Effector memory CD4-positive, alpha-beta T cell (primary cell): Measurements from ENCODE around the gene ZBTB7A.

Experiments used
- DNase-seq, 3 donors: peaks; one replicate each; pipeline ENCODE4 v3.0.0-alpha.2; 2020
- H3K27ac ChIP-seq: 2 replicates; pipeline ENCODE4 v1.7.0; 2013; ENCODE audit warnings: mild to moderate bottlenecking, low read length, moderate library complexity; ENCODE audit not compliant: insufficient read depth, poor library complexity, severe bottlenecking
- H3K27me3 ChIP-seq: replicated peaks from 2 replicates; pipeline ENCODE4 v1.7.0; 2013; ENCODE audit warnings: mild to moderate bottlenecking, low read length; ENCODE audit not compliant: insufficient read depth, control insufficient read depth, poor library complexity, severe bottlenecking
- H3K36me3 ChIP-seq: 2 replicates; pipeline ENCODE4 v1.7.0; 2013; ENCODE audit warnings: mild to moderate bottlenecking, low read length, moderate library complexity; ENCODE audit not compliant: control insufficient read depth, insufficient read depth
- H3K4me1 ChIP-seq: 2 replicates; pipeline ENCODE4 v1.7.0; 2013; ENCODE audit warnings: low read length, mild to moderate bottlenecking; ENCODE audit not compliant: control insufficient read depth, insufficient read depth, poor library complexity, severe bottlenecking
- H3K4me3 ChIP-seq: 2 replicates; pipeline ENCODE4 v1.7.0; 2013; ENCODE audit warnings: low read length, low read depth, mild to moderate bottlenecking; ENCODE audit not compliant: insufficient read depth, poor library complexity, severe bottlenecking
- H3K9me3 ChIP-seq: 2 replicates; pipeline ENCODE4 v1.7.0; 2013; ENCODE audit warnings: mild to moderate bottlenecking, low read length, moderate library complexity; ENCODE audit not compliant: control insufficient read depth

The ZBTB7A gene

DNA sequence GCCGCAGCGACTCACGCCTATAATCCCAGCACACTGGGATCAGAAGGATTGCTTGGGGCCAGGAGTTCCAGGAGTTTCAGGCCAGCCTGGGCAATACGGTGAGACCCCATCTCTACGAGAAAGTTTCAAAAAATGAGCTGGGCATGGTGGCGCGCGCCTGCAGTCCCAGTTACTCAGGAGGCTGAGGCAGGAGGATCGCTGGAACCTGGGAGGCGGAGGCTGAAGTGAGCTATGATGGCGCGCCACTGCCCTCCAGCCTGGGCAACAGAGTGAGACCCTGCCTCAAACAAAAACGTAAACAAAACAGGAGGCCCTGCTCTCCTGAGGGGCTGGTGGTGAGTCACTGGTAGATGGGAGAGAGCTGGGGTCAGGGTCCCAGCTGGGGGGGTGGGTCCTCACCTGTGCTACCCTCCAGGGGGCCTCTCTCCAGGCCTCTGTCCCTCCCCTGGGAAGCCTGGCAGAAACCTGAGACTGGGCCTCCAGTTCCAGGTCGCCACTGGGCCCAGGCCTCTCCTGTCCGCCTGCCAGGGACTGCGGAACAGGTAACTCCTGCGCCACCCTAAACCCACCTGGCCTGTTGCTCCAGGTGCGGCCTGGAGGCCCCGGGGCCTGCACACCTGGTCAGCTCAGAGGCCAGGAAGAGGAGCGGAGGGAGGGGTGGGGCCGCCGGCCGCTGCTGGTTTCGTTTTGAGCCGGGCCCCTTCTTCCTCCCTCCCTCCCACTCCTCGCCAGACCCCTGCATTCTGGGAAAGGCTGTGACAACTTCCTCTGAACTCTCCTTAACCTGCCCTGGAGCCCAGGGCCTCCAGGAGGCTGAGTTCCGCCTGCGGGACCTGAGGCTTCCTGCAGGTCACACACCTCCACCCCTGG, 17.2 kb upstream of the ZBTB7A start:
- peak in 1 of 3 donors; percentile 37 for DNase-seq
- Histone ChIP-seq H3K36me3 (no peaks in the 10 kb centered on the region), H3K27me3 (no peaks in the 10 kb centered on the region), H3K4me1 (peaks cover 57% of the 10 kb centered on the region), H3K4me3 (peak overlapping the region; percentile 28), H3K9me3 (no peaks in the 10 kb centered on the region), H3K27ac (peak overlapping the region; percentile 53)

DNA sequence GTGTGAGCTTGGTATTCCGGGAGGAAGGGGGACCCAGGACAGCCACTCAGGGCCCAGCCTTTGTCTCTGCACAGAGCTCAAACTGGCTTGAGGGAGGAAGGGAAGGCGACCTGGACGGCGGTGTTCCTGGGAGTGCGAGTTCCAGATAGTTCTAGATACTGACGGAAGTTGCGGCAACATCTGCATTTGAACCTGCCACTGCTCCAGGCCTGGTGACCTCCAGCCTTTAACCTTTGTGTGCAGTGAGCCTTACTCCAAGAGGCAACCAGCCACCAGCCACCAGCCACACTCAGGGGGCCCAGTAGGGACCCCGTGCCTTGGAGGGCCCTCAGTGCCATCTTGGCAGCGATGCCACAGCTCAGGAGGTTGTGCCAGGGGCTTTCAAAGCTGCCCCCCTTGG, 15.5 kb upstream of the ZBTB7A start:
- Histone ChIP-seq H3K4me3 (no peak overlapping the region), H3K36me3 (no peaks in the 10 kb centered on the region), H3K27ac (no peak overlapping the region), H3K27me3 (no peaks in the 10 kb centered on the region), H3K4me1 (peaks cover 52% of the 10 kb centered on the region), H3K9me3 (no peaks in the 10 kb centered on the region)
- DNase-seq: no peak

DNA sequence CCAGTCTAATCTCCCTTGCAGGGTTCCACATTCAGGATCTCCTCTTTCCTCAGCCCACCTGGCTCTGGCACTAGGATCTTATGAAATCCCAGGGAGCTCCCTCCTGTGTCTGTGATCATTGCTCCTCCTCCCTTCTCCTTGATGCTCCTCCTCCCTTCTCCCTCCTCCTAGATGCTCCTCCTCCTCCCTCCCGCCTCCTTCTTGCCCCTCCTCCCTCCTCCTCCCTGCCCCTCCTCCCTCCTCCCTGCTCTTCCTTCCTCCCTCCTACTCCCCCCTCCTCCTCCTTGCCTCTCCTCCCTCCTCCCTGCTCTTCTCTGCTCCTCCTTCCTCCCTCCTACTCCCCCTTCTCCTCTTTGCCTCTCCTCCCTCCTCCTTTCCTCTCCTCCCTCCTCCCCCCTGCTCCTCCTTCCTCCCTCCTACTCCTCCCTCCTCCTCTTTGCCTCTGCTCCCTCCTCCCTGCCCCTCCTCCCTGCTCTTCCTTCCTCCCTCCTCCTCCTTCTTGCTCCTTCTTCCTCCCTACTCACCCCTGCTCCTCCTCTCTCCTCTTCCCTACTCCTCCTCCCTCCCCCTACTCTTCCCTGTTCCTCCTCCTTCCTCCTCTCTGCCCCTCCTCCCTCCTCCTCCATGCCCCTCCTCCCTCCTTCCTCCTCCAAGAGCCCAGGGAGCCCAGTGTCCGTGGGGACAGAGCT, 14.9 kb upstream of the ZBTB7A start:
- H3K27ac ChIP-seq: no peak overlapping the region
- H3K27me3 ChIP-seq: no peaks in the 10 kb centered on the region
- no peaks in the 10 kb centered on the region for H3K36me3 ChIP-seq
- H3K4me1 ChIP-seq: peaks cover 50% of the 10 kb centered on the region
- H3K4me3 ChIP-seq: no peak overlapping the region
- no peaks in the 10 kb centered on the region for H3K9me3 ChIP-seq
- DNase-seq: no peak

DNA sequence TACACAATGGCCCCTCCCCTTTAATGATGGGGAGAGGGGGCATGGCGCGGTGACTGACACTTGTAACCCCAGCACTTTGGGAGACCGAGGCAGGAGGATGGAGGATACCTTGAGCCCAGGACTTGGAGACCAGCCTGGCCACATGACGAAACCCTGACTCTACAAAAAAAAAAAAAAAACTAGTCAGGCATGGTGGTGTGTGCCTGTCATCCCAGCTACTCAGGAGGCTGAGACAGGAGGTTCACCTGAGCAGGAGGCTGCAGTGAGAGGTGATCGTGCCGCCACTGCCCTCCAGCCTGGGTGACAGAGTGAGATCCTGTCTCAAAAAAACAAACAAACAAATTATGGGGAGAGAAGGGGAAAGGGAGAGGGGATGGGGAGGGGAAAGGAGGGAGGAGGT, 13.8 kb upstream of the ZBTB7A start:
- no peaks in the 10 kb centered on the region for H3K36me3 ChIP-seq
- H3K4me3 ChIP-seq: no peak overlapping the region
- H3K4me1 ChIP-seq: peaks cover 41% of the 10 kb centered on the region
- H3K27ac ChIP-seq: no peak overlapping the region
- no peak for DNase-seq
- H3K27me3 ChIP-seq: no peaks in the 10 kb centered on the region
- H3K9me3 ChIP-seq: no peaks in the 10 kb centered on the region

DNA sequence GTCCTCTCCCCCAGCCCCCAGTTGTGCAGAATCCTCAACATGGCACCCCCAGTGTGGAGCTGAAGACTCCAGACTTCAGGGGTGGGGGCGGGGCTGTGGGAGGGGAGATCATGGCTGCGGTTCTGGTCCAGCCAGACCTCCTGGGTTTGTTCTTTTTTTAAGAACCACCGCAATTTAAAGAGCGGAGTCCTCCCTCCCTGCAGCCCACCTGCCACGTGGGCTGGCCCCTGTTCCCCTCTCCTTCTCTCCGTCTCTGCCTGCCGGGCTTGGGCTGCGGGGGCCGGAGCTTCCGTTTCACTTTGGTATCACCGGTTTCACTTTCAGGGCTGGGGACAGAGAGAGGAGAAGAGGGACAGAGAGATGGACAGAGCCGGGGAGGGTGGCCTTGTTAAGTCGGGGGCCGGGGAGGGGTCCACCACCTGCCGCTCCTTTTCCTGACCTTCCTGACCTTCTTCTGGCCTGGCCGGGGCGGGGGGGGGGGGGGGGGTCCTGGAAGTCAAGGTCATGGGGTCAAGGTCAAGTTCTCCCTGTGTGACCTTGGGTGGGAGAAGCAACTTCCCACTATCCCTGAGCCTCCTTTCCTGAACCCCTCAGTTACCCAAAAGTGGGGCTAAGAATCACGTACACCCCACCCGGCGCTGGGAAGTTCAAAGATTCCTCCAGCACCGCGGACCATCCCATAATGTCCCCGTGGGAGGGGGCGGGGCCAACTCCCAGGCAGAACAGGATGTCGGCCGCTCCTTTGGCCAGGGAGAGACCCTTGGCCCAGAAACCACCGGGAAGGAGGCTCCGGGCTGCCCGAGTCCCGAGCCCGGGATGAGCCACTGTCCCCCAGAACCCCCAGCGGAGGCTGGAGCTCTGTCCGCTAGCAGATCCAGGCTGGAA, 11.3 kb upstream of the ZBTB7A start:
- Histone ChIP-seq H3K27me3 (no peaks in the 10 kb centered on the region), H3K36me3 (no peaks in the 10 kb centered on the region), H3K4me1 (peaks cover 22% of the 10 kb centered on the region), H3K27ac (peak overlapping the region; percentile 66), H3K4me3 (peak overlapping the region; percentile 77), H3K9me3 (no peaks in the 10 kb centered on the region)
- no peak for DNase-seq

DNA sequence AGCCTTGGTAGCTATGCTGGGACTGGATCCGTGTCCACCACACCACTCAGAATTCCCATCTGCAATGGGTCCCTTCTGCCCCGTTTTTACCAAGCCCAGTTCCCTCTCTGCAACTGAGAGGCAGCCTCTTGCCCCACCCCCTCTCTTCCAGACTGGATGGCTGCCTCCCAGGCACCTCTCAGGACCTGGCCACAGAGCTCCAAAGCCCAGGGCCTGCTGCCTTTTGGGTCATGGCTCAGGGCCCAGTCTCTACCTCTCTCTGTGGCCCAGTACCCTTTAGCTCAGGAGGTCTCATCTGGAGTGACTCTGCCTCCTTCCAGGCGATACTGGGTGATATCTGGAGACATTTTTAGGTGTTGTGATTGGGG, 10.3 kb upstream of the ZBTB7A start:
- Histone ChIP-seq H3K27me3 (no peaks in the 10 kb centered on the region), H3K4me3 (no peak overlapping the region), H3K9me3 (no peaks in the 10 kb centered on the region), H3K36me3 (no peaks in the 10 kb centered on the region), H3K4me1 (peaks cover 18% of the 10 kb centered on the region), H3K27ac (no peak overlapping the region)
- no peak for DNase-seq

DNA sequence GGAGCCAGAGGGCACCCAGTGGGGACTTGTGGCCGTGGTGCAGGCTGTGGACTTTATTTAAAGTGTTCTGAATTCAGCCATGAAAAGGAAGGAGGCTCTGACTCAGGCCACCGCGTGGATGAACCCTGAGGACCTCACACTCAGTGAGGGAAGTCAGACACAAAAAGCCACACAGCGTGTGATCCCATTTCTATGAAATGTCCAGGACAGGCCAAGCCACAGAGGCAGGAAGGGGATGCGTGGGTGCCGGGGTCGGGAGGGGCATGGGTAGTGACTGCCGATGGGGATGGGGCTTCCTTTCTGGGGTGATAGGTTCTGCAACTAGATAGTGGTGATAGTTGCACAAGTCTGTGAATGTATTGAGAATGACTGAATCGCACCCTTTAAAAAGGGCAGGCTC, 8.7 kb upstream of the ZBTB7A start:
- DNase-seq: no peak
- H3K27ac ChIP-seq: no peak overlapping the region
- H3K4me1 ChIP-seq: peaks cover 15% of the 10 kb centered on the region
- H3K9me3 ChIP-seq: no peaks in the 10 kb centered on the region
- H3K36me3 ChIP-seq: no peaks in the 10 kb centered on the region
- no peaks in the 10 kb centered on the region for H3K27me3 ChIP-seq
- H3K4me3 ChIP-seq: no peak overlapping the region

DNA sequence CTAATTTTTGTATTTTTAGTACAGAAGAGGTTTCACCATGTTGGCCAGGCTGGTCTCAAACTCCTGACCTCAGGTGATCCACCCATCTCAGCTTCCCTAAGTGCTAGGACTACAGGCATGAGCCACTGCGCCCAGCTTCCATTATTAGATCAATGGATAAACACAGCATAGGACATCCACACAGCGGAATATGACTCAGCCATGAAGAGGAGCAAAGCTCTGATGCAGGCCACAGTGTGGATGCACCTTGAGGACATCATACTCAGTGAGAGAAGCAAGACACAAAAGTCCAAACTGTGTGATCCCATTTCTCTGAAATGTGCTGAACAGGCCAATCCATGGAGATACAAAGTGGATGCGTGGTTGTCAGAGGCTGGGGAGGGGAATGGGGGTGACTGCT, 4.9 kb upstream of the ZBTB7A start:
- Histone ChIP-seq H3K27me3 (no peaks in the 10 kb centered on the region), H3K9me3 (no peaks in the 10 kb centered on the region), H3K27ac (no peak overlapping the region), H3K4me1 (peaks cover 17% of the 10 kb centered on the region), H3K36me3 (no peaks in the 10 kb centered on the region), H3K4me3 (no peak overlapping the region)
- no peak for DNase-seq

DNA sequence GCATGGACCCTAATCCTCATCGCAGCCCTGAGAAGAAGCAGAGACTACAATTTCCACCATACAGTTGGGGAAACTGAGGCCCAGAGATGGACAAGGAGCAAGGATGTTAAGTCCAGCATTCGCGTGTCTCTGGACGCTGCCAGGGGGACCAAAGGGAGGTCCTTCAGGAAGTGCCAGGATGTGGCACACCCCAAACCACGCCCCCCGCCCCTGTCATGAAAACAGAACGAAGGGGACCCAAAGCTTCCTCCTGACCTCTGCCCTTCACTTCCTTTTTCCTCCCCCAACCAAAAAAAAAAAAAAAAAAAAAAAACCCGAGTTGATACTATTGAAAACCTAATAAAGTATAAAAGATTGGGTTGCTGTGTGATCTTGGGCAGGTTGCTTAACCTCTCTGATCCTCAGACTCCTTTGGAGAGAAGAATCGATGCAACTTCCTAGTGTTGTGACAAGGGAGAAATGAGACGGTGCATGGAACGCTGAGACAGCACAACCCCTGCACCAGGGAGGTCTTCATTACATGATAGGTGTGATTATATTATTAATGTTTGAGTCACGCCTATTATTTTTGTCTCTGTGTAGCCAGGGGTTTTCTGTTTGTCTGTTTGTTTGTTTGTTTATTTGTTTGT, 2.7 kb upstream of the ZBTB7A start:
- DNase-seq: peak in 1 of 3 donors; percentile 51
- no peak overlapping the region for H3K4me3 ChIP-seq

More for the DNA sequence above, 2.7 kb upstream of the ZBTB7A start:
- peaks cover 21% of the 10 kb centered on the region for H3K4me1 ChIP-seq
- H3K27ac ChIP-seq: peak overlapping the region; percentile 93
- H3K36me3 ChIP-seq: no peaks in the 10 kb centered on the region
- H3K27me3 ChIP-seq: no peaks in the 10 kb centered on the region
- H3K9me3 ChIP-seq: no peaks in the 10 kb centered on the region
